HG03139 (cell line): ENCODE data around the gene WNT8B.

Experiments used
- ATAC-seq: cut with Tn5 transposase; IDR thresholded peaks from one replicate; pipeline ENCODE4 v1.9.1; 2021; ENCODE audit not compliant: unreplicated experiment

WNT8B gene

GRCh38 chr10:100482834-100483185, 20.0 kb downstream of the WNT8B start:
- no peak for ATAC-seq

GRCh38 chr10:100483876-100484666, 21.3 kb downstream of the WNT8B start:
- no peak for ATAC-seq

DNA sequence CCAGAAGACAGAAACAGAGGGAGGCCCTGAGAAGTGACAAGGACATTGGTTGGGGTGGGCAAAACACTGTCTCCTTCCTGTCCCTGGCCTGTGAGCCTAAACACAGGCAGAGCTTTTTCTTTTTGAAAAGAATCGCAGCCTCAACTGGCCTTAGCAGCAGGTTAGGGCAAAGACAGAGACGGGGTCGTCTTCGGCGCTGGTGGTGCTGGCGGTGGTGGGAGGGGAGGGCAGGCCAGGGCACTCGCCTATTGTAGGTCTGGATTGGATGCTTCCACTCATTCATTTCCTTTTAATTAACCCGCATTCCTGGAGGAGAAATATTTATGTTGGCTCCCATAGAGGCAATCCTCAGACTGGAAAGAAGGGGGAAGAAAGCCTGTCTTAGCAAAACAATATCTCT, 22.6 kb downstream of the WNT8B start:
- no peak for ATAC-seq

GRCh38 chr10:100485801-100486495, 23.1 kb downstream of the WNT8B start:
- no peak for ATAC-seq

- ATAC-seq = no peak
Observed at GRCh38 chr10:100487529-100487928, 24.7 kb downstream of the WNT8B start.

DNA sequence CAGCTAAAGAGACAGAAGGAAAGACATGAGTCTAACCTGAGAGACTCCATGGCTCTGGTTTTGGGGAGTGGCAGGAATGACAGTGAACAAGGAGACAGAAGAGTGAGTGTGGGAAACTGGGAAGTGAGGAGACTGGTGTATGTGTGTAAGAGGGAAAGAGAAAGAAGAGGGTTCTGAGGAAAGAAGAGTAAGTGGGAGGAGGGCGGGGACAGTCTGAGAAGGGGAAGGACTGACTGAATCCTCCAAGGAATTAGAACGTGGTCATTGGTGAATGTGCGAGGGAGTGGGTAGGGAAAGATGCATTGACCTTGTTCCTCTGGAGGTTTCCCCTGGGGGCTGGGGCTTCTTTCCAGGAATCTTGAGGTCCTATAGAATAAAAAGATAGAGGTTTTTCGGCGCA, 26.6 kb downstream of the WNT8B start:
- ATAC-seq = no peak

GRCh38 chr10:100490531-100490930, 27.7 kb downstream of the WNT8B start:
- ATAC-seq = no peak

- no peak for ATAC-seq
Observed at GRCh38 chr10:100496567-100496966, 33.8 kb downstream of the WNT8B start.

GRCh38 chr10:100498059-100498458, 35.2 kb downstream of the WNT8B start:
- no peak for ATAC-seq

DNA sequence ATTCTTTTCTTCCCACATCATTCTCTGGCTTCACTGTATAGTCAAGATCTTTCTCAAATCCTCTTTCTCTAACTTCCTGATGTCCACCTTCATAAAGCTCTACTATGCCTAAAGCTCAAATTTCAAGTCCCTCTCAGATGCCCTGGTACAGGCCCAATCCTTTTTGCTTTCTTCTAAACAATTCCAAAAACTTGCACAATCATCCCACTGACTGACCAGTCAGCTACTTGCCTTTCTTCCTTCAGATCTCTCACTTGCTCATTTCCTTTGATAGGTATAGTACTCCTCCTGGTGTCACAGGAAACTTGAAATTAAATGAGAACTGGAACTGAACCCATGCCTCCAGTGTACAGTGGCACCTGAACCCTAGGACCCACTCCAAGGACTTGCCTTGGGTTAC, 38.6 kb downstream of the WNT8B start:
- ATAC-seq = no peak

DNA sequence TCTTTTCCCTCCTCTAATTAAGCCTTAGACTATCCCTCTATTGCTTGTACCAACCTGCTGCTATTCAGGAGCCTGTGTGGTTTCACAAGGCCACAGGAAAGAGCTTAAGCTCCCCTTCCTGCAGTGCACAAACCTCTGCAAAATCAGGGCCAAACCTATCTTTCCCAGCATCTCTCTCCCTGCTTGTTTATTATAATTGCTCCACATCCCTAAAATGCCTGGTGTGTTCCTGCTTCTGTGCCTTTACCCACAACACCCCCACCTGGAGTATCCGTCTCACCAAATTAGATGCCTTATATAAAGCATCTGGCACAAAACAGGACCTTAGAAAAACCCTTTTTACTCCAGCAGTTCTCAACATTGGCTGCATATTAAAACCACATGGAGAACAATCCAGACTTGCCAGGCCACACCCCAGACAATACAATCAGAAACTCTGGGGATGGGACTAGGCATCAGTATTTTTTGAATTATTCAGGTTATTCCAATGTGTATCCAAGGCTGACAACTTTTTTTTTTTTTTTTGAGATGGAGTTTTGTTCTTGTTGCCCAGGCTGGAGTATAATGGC, 40.2 kb downstream of the WNT8B start:
- no peak for ATAC-seq

GRCh38 chr10:100504096-100504495, 41.3 kb downstream of the WNT8B start:
- no peak for ATAC-seq

DNA sequence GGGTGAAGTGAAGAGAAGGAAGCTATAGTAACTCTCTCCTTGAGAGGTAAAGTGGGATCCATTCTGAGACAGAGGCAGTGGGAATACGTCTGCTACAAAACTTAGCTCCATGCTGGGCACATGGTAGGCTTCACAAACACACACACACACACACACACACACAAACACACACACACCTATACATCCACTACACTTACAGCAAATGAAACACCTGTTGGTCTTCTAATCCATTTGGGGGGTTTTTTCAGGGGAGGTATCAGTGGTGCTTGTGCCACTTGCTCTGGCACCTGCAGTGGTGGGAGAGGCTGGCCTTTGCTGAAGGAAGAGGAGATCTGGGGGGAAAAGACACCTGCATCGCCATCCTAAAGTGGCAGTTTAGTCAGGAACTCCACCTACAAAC, 42.4 kb downstream of the WNT8B start:
- no peak for ATAC-seq

DNA sequence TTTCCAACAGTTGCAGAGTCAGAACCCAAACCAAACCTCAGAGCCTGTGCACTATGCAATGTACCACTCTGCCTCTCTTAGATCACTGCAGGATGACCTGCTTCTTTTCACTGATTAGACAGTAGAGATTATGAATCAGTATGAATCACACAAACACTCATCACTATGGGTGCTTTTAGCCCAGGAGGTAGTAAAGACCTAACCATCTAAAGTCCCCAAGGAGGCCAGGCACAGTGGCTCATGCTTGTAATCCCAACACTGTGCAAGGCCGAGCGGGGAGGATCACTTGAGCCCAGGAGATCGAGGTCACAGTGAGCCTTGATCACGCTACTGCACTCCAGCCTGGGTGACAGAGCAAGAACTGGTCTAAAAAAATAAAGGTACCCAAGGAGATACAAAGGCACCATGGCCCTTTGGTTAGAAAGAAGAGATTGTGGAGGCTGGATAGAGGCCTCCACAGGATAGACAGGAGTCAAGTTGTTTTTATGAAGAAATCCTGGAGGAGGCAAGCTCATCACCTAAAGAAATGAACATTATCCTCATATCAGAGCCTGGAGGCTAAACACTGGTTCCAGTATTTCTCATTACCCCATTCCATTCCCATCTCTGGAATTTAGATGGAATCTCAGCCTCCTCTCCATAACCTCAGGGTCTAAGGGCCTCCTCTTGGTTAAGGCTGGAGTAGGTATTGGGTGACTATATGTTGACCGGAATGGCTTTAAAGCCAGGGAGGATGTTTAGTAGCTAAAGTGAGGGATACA, 44.0 kb downstream of the WNT8B start:
- ATAC-seq = no peak

DNA sequence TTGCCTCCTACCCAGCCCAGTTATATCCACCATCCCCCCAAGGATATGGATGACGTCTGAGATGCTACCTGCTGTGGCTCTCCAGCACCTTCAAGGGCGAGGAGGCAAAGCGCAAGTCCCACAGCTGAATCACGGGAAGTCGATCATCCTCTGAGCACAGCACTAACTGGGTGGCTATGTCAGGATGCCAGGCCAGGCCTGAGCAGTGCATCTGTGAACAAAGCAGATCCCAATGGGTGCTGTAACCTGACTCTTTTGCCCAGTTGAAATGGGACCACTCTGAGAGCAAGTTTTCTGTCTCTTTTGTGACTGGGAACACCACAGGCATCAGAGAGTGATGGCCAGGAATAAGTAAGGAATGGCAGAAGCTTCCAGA, 44.5 kb downstream of the WNT8B start:
- no peak for ATAC-seq

DNA sequence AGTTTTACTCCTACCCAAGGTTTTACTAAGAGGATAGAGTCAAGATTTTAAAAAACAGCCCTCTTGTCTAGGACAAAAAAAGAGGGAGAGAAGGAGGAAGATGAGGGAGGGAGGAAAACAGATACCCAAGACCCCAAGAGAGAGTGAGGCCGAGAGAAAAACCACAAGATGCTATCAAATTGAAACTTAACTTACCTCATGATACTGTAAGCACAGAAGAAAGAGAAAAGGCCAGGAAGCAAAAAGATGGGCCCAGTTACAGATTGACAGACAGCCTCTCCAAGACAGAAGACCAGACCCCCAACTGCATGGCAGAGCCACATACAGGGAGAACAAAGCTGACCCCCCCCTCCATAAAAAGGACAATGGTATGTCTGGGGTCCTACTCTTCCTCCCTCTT, 45.5 kb downstream of the WNT8B start:
- ATAC-seq = no peak

GRCh38 chr10:100508691-100509150, 45.9 kb downstream of the WNT8B start:
- ATAC-seq = no peak

- no peak for ATAC-seq
Observed at GRCh38 chr10:100509241-100509840, 46.5 kb downstream of the WNT8B start.

GRCh38 chr10:100510533-100511308, 47.9 kb downstream of the WNT8B start:
- ATAC-seq = no peak

GRCh38 chr10:100515612-100516011, 52.8 kb downstream of the WNT8B start:
- no peak for ATAC-seq
